GM19238 (cell line): Measurements from ENCODE around the gene PTPN12.
"Not testable (repeated sequence)": the region's sequence is repeated elsewhere in the genome, so short reads cannot be mapped to it uniquely, and the experiment has no call there.

Experiments
- DNase-seq: peaks from one replicate; pipeline ENCODE4 v3.0.0; 2011; ENCODE audit warnings: low spot score; ENCODE audit not compliant: insufficient read length

The PTPN12 gene

GRCh38 chr7:77579797-77580196, 42.7 kb downstream of the PTPN12 start:
- no peak for DNase-seq

GRCh38 chr7:77580762-77581350, 43.8 kb downstream of the PTPN12 start:
- DNase-seq: no peak

DNA sequence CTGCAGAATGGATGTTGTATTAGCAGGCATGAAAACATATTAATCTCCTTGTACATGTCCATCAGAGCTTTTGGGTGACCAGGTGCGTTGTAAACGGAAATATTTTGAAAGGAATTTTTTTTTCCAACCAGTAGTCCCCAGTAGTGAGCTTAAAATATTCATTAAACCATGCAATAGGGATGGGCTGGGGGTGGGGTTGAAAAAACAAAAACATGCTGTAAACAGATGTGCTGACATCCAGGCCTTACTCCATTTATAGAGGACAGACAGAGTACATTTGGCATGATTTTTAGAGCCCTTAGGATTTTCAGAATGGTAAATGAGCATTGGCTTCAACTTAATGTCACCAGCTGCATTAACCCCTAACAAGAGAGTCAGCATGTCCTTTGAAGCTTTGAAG, 50.2 kb downstream of the PTPN12 start:
- DNase-seq: no peak

GRCh38 chr7:77600952-77601351, 63.9 kb downstream of the PTPN12 start:
- DNase-seq: no peak

DNA sequence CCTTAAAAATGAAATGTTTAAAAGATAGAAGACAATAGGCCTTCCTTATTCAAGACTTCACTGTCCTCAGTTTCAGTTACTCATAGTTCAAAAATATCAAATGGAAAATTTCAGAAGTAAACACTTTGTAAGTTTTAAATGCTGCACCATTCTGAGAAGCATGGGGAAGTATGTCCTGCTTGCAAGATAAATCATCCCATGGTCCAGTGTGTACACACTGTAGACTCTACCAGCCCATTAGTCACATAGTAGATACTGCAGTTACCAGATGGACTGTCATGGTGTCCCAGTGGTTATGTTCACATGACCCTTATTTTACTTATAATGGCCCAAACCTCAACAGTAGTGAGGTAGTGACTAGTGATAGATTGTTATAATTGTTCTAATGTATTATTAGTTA, 69.5 kb downstream of the PTPN12 start:
- DNase-seq: no peak

GRCh38 chr7:77619314-77619713, 82.2 kb downstream of the PTPN12 start:
- DNase-seq: no peak

DNA sequence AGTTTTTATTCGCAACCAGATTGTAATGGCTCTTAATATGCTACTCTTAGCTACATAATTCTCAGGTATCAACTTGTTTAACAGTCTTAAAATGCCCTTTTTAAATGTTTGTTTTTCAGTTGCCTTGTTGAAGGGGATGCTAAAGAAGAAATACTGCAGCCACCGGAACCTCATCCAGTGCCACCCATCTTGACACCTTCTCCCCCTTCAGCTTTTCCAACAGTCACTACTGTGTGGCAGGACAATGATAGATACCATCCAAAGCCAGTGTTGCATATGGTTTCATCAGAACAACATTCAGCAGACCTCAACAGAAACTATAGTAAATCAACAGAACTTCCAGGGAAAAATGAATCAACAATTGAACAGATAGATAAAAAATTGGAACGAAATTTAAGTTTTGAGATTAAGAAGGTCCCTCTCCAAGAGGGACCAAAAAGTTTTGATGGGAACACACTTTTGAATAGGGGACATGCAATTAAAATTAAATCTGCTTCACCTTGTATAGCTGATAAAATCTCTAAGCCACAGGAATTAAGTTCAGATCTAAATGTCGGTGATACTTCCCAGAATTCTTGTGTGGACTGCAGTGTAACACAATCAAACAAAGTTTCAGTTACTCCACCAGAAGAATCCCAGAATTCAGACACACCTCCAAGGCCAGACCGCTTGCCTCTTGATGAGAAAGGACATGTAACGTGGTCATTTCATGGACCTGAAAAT, 89.7 kb downstream of the PTPN12 start:
- no peak for DNase-seq

GRCh38 chr7:77627309-77627676, 90.2 kb downstream of the PTPN12 start:
- no peak for DNase-seq

- no peak for DNase-seq
Observed at GRCh38 chr7:77629797-77630196, 92.7 kb downstream of the PTPN12 start.

DNA sequence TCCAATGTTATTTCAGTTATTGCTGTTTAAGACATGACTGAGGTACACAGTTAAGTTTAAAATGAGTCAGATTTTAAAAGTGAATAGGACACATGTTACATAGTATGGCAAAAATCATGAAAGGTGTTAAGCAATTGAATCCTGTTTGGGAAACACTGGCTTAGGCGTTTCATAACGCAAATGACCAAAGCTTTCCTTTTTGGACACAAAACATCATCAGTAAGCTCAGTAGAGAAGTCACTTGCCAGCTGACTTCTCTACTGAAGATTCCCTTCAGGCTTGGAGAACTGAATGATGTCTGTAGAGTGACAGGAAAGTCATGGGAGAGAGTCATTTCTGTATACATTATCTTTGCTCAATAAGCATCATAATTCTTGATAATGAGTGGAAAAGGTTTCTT, 94.7 kb downstream of the PTPN12 start:
- no peak for DNase-seq

DNA sequence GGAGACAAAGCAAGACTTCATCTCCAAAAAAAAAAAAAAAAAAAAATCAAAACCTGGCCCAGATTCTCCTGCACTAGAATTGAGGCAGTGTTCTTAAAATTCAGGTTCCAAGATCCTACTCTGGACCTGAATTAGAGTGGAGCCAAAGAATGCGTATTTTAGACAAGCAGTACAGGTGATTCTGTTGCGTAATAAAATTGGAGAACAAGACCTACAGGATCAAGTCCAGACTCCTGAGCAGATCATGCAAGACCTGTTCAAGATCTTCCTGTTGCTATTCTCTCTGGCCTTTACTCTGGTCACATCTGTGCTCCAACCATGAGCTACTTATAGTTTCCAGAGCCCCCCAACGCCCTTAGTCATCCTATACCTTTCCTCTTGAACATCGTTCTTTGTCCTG, 107.7 kb downstream of the PTPN12 start:
- DNase-seq: no peak

DNA sequence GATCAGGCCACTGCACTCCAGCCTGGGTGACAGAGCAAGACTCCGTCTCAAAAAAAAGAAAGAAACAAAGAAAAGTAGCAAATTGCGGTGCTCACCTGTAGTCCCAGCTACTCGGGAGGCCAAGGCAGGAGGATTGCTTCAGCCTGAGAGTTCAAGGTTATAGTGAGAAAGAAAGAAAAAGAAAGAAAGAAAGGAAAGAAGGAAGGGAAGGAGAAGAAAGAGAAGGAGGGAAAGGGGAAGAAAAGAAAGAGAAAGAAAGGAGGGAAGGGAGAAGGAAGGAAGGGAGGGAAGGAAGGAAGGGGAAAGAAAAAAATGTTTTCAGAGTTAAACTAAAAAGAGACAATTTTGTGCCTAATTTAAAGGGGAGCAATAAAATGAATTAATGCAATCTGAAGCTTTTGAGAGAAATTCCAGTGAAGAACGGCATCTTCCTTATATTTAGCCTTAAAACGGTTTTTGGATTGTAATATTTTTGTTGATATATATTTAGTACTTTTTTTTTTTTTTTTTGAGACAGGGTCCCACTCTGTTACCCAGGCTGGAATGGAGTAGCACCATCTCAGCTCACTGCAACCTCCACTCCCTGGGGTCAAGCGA, 111.7 kb downstream of the PTPN12 start:
- no peak for DNase-seq

- no peak for DNase-seq
Observed at GRCh38 chr7:77649716-77650349, 112.7 kb downstream of the PTPN12 start.

GRCh38 chr7:77651575-77652162, 114.6 kb downstream of the PTPN12 start:
- peak; percentile 30 for DNase-seq

DNA sequence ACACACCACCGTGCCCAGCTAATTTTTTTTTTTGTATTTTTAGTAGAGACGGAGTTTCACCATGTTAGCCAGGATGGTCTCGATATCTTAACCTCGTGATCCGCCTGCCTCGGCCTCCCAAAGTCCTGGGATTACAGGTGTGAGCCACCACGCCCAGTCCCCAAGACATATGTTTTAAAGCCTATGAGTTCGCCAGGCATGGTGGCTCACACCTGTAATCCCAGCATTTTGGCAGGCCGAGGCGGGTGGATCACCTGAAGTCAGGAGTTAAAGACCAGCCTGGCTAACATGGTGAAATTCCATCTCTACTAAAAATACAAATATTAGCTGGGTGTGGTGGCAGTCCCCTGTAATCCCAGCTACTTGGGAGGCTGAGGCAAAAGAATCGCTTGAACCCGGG, 115.7 kb downstream of the PTPN12 start:
- DNase-seq: not testable (repeated sequence)

DNA sequence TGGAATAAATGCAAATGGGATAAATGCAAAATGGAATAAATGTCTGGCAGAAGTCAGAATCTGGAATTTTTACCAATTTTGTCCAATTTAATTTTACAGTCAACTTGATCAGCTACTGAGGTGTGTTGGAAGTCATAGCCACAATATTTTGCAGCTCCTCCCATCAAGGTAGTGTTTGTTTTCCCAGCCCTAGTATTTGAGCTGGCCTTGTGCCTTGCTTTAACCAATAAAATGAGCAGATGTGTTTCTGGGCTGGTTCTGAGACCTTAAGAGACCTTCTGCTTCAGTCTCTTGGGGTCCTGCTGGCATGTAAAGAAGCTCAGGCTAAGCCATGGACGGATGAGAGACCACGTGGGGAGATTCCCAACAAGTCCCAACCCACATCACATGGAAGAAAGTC, 116.5 kb downstream of the PTPN12 start:
- no peak for DNase-seq

DNA sequence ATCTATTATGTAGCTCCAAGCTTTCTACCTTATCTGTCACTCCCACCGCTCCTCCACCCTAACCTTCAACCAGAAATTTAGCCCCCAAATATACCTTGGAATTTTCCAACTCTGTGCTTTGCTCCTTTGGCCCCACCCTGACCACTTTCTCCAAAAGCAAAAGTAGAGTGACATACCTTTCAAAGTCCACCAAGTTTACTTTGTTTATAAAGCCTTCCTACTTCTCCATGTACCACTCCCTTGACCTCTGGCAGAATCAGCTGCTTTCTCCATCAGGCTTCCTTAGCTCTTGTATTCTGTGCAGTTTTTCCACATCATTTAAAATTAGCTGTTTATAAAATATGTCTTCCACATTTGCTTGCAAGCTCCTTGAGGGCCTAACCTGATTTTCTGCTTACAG, 118.3 kb downstream of the PTPN12 start:
- DNase-seq: no peak

GRCh38 chr7:77655836-77656455, 118.9 kb downstream of the PTPN12 start:
- no peak for DNase-seq

DNA sequence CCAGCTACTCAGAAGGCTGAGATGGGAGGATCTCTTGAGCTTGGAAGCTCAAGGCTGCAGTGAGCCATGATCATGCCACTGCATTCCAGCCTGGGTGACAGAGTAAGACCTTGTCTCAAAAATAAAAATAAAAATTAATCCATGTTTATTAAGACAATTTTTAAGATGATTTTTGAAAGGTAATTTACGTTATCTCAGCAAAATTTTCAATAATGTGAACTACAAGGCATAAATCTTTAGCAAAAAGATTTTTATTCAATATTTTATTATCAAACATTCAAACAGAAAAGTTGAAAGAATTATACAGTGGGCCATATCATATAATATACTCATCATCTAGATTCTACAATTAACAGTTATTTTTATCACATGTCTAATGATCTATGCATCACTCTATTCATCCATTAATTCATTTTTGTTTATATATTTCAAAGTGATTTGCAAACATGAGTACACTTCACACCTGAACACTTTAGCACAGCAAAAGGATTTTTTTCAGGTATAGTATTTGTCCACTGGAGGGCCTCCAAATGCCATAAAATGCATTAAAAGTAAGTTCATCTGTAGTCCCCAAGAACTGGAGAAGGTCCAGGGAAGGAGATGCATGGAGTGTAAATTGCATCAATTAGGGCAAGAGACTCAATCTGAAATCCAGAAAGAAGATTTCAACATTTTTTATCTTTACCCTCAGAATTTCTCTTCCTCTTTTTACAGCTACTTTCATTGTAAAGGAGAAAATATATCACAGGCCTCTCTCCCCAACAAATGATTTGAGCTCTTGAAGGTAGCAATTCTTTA, 120.5 kb downstream of the PTPN12 start:
- DNase-seq: peak; percentile 9

DNA sequence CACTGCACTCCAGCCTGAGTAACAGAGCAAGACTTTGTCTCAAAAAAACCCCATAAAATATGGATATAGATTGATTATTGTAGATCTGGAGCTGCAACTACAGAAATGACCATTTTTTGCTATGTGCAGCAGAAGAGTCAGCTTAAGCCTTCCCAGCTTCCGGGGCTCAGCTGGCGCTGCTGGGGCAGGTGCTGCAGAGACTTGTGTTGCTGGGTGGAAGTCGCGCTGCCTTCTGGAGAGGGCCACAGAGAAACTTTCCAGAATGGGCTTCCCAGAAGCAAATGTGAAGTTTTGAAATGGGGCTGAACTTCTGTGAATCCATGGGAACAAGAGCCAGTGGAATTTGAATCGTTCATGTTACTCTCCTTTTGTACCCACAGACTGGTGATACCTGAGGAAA, 121.8 kb downstream of the PTPN12 start:
- no peak for DNase-seq

DNA sequence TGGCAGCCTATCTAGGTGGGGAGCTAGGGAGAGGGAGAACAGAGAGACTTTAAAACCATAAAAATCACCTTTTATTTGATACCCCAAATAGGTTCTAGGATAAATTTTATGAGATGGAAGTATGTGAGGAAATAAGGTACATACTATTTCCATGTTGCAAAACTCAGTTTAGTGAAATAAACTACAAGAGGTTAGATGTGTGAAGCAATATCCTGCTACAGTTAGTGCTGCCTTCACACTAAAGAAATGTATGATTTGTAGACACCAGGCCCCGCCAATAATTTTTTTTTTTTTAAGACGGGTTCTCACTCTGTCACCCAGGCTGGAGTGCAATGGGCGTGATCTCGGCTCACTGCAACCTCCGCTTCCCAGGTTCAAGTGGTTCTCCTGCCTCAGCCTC, 124.7 kb downstream of the PTPN12 start:
- no peak for DNase-seq
